ENCODE results near the gene HTR3A.

Gene HTR3A

GRCh38 chr11:113977701-113978100 lies 2.8 kb downstream of the HTR3A start:
- no peak for FAIRE-seq
- DNase-seq (ENCODE audit: insufficient read length, low spot score) = no peak

GRCh38 chr11:113979431-113979830 lies 4.5 kb downstream of the HTR3A start:
- FAIRE-seq (no peak), DNase-seq (ENCODE audit: insufficient read length, low spot score) (no peak)

GRCh38 chr11:113980785-113981184 lies 5.9 kb downstream of the HTR3A start:
- no peak for FAIRE-seq

GRCh38 chr11:113982306-113982705 lies 7.4 kb downstream of the HTR3A start:
- DNase-seq (ENCODE audit: insufficient read length, low spot score) = no peak
- no peak for FAIRE-seq

More at GRCh38 chr11:113980785-113981184, 5.9 kb downstream of the HTR3A start:
- DNase-seq (ENCODE audit: insufficient read length, low spot score) = no peak

GRCh38 chr11:113984781-113985180 lies 9.9 kb downstream of the HTR3A start:
- FAIRE-seq = no peak
- DNase-seq (ENCODE audit: insufficient read length, low spot score) = no peak

GRCh38 chr11:113985906-113986305 lies 11.0 kb downstream of the HTR3A start:
- no peak for FAIRE-seq
- no peak for DNase-seq (ENCODE audit: insufficient read length, low spot score)

GRCh38 chr11:113986351-113987140 lies 11.6 kb downstream of the HTR3A start:
- DNase-seq (ENCODE audit: insufficient read length, low spot score) (no peak), FAIRE-seq (no peak)

GRCh38 chr11:113989381-113989780 lies 14.5 kb downstream of the HTR3A start:
- DNase-seq (ENCODE audit: insufficient read length, low spot score) (no peak), FAIRE-seq (no peak)

- DNase-seq (ENCODE audit: insufficient read length, low spot score) = no peak
- no peak for FAIRE-seq
Observed at GRCh38 chr11:113989916-113990315, 15.0 kb downstream of the HTR3A start.

GRCh38 chr11:113991170-113991569 lies 16.3 kb downstream of the HTR3A start:
- DNase-seq (ENCODE audit: insufficient read length, low spot score) (no peak), FAIRE-seq (no peak)

GRCh38 chr11:113991718-113992458 lies 17.0 kb downstream of the HTR3A start:
- DNase-seq (ENCODE audit: insufficient read length, low spot score) (no peak), FAIRE-seq (no peak)

- FAIRE-seq (no peak), DNase-seq (ENCODE audit: insufficient read length, low spot score) (no peak)
Observed at GRCh38 chr11:113992459-113993110, 17.7 kb downstream of the HTR3A start.

GRCh38 chr11:113994077-113994954 lies 19.4 kb downstream of the HTR3A start:
- no peak for DNase-seq (ENCODE audit: insufficient read length, low spot score)
- no peak for FAIRE-seq

GRCh38 chr11:113997473-113997872 lies 22.6 kb downstream of the HTR3A start:
- FAIRE-seq = no peak
- no peak for DNase-seq (ENCODE audit: insufficient read length, low spot score)

GRCh38 chr11:113998574-113998973 lies 23.7 kb downstream of the HTR3A start:
- FAIRE-seq (no peak), DNase-seq (ENCODE audit: insufficient read length, low spot score) (no peak)

- FAIRE-seq (no peak), DNase-seq (ENCODE audit: insufficient read length, low spot score) (no peak)
Observed at GRCh38 chr11:114000526-114000925, 25.6 kb downstream of the HTR3A start.

GRCh38 chr11:114001416-114001815 lies 26.5 kb downstream of the HTR3A start:
- DNase-seq (ENCODE audit: insufficient read length, low spot score) (no peak), FAIRE-seq (no peak)

GRCh38 chr11:114008331-114008730 lies 33.4 kb downstream of the HTR3A start:
- no peak for DNase-seq (ENCODE audit: insufficient read length, low spot score)
- no peak for FAIRE-seq

- no peak for FAIRE-seq
Observed at GRCh38 chr11:114010931-114011330, 36.0 kb downstream of the HTR3A start.

GRCh38 chr11:114011443-114011842 lies 36.5 kb downstream of the HTR3A start:
- no peak for FAIRE-seq
- no peak for DNase-seq (ENCODE audit: insufficient read length, low spot score)

More at GRCh38 chr11:114010931-114011330, 36.0 kb downstream of the HTR3A start:
- DNase-seq (ENCODE audit: insufficient read length, low spot score) = no peak
